ENCODE measurements around the gene CLN6. TPM values are rescaled to one million over a fixed set of nuclear protein-coding genes. Genes with fewer than 3 reads are reported as not detected.

CLN6 gene
- total RNA-seq, 1 experiment from 2014 or later: 15.9 TPM

- in situ Hi-C loops (cut with HindIII; ENCODE audit: low pct_unique_long_range_greater_than_20kb, low sequenced_read_pairs): no loop called here
- no peak for DNase-seq (ENCODE audit: low read depth)
Measured at GRCh38 chr15:68201153-68201878, 28.2 kb downstream of the CLN6 start.

GRCh38 chr15:68200016-68200861 lies 29.3 kb downstream of the CLN6 start:
- in situ Hi-C loops (cut with HindIII; ENCODE audit: low pct_unique_long_range_greater_than_20kb, low sequenced_read_pairs): no loop called here
- DNase-seq (ENCODE audit: low read depth): no peak

DNA sequence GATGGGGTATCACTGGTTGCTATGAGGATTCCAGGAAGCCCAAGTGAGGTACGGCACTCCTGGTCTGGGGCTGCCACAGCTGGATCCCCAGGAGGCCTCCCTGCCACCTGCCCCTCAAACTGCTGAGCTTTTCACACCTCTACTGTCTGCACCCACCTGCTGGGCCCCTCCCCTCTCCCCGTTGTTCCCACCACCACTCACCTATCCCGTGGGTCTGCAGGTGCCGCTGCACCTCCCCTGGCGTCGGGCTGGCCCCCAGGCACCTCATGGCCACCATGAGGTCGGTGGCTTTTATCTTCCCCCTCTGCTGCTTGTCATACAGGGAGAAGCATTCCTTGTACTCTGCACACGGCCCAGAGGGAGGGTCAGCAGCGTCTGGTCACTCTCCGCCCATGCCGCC lies 30.2 kb downstream of the CLN6 start:
- DNase-seq (ENCODE audit: low read depth): no peak
- in situ Hi-C loops (cut with HindIII; ENCODE audit: low pct_unique_long_range_greater_than_20kb, low sequenced_read_pairs): no loop called here

DNA sequence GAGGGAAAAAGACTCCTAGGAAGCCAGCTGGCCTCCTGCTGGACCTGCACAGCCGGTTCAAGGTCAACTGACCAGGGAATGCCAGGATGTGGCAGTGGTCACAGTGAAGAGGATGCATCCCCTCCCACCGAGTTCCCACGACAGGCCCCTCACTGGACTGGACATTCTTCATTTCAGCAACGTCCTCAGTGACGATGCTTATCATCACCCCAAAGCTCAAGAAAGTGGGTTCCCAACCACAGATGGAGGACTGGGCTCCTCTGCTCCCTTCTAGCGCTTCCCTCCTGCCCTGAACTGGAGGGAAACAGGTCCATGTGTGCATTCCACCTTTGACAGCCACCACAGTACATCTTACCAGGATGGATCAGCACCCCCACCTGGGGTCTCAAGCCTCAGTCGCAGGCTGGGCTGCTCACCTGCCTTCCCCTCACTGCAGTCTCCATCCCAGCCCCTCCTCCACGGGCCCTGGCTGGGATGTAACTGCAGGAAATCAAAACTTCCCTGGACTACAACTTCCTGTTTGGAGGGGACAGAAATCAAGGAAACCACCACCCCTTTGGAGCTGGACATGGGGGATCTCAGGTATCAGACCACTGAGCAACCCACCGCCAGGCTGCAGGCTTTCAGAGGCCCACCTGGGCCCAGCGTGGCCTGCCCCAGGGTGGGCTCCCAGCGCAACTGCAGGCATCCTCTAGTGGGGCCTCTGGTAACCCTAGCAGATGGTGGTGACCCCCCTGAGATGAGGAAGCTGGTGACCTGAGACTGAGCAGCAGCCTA lies 31.7 kb downstream of the CLN6 start:
- DNase-seq (ENCODE audit: low read depth): no peak
- in situ Hi-C loops (cut with HindIII; ENCODE audit: low pct_unique_long_range_greater_than_20kb, low sequenced_read_pairs): no loop called here

DNA sequence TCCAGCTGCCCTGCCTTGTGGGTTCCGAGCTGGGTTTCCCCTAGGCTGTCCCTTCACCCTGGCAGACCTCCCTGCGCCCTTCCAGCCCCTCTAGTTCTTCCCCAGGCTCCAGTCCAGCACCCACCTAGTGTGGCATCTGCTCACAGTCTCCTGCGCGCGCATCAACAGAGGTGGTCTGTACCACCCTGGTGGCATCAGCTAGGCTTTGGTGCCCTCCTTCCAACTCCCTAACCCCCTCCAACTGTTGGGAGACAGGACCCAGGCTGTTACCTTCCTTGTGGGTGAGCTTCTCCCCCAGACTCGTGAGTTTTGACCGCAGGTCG lies 32.4 kb downstream of the CLN6 start:
- no peak for DNase-seq (ENCODE audit: low read depth)
- in situ Hi-C loops (cut with HindIII; ENCODE audit: low pct_unique_long_range_greater_than_20kb, low sequenced_read_pairs): no loop called here

- DNase-seq (ENCODE audit: low read depth): no peak
- in situ Hi-C loops (cut with HindIII; ENCODE audit: low pct_unique_long_range_greater_than_20kb, low sequenced_read_pairs): no loop called here
Measured at GRCh38 chr15:68196445-68197169, 32.9 kb downstream of the CLN6 start.

- no peak for DNase-seq (ENCODE audit: low read depth)
- in situ Hi-C loops (cut with HindIII; ENCODE audit: low pct_unique_long_range_greater_than_20kb, low sequenced_read_pairs): no loop called here
Measured at GRCh38 chr15:68195336-68196112, 34.0 kb downstream of the CLN6 start.

- no peak for DNase-seq (ENCODE audit: low read depth)
- in situ Hi-C loops (cut with HindIII; ENCODE audit: low pct_unique_long_range_greater_than_20kb, low sequenced_read_pairs): no loop called here
Measured at GRCh38 chr15:68192804-68193486, 36.6 kb downstream of the CLN6 start.

DNA sequence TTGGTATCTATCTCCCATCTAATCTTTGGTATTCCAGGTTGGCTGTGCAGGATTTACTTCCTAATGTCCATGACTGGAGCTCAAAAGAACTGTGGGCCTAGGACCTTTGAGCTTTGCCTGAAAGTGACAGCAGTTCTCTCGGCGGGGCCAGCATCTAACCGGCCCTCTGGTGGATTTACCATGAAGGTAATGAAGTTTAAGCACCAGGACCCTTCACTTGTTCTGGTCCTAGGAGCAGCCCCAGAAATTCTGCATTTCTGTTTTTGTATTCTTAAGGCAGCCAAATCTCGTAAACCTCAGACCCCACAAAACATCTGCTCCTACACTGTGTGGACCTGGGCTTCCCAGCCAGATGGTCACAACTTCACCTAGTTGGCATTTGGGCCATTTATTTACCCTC lies 37.4 kb downstream of the CLN6 start:
- in situ Hi-C loops (cut with HindIII; ENCODE audit: low pct_unique_long_range_greater_than_20kb, low sequenced_read_pairs): no loop called here
- no peak for DNase-seq (ENCODE audit: low read depth)

- in situ Hi-C loops (cut with HindIII; ENCODE audit: low pct_unique_long_range_greater_than_20kb, low sequenced_read_pairs): no loop called here
- no peak for DNase-seq (ENCODE audit: low read depth)
Measured at GRCh38 chr15:68191555-68191954, 38.0 kb downstream of the CLN6 start.

DNA sequence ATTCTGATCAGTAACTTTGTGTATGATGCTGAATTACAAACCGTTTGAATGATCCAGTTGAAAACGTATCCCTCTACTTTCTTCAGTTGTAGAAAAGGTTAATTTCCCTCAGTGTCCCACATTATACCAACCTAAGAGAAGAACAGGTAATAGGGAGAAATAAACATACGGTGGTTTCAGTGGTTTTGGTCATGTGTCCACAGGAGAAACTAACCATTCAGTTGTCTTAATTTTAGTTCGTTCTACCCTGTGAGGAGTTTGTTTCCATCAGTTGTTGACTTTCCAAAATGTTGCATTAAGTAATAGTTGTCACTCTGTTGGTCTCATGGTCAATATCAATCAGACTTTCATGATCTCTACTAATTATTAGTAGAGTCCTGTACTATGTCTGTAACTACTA lies 39.5 kb downstream of the CLN6 start:
- in situ Hi-C loops (cut with HindIII; ENCODE audit: low pct_unique_long_range_greater_than_20kb, low sequenced_read_pairs): no loop called here
- no peak for DNase-seq (ENCODE audit: low read depth)

DNA sequence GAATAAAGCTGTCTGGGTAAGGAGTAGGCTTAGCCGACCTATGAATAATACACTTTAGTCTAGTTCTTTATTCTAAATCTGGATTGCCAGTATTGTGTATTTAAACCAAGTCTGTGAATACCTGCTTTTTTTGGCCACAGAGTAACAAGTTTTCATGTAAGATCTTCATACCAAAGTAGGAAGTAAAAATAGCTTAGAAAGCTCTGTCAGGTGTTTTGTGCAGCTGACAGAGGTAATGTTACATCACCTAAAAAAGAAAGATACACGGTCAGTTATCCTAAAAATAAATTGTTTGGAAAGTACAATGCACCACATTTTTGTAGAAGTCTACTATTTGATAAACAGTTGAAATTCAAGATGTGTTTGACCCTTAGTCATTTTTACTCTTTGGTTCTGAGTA lies 40.9 kb downstream of the CLN6 start:
- no peak for DNase-seq (ENCODE audit: low read depth)
- in situ Hi-C loops (cut with HindIII; ENCODE audit: low pct_unique_long_range_greater_than_20kb, low sequenced_read_pairs): no loop called here

- in situ Hi-C loops (cut with HindIII; ENCODE audit: low pct_unique_long_range_greater_than_20kb, low sequenced_read_pairs): no loop called here
- no peak for DNase-seq (ENCODE audit: low read depth)
Measured at GRCh38 chr15:68187559-68187958, 42.0 kb downstream of the CLN6 start.

DNA sequence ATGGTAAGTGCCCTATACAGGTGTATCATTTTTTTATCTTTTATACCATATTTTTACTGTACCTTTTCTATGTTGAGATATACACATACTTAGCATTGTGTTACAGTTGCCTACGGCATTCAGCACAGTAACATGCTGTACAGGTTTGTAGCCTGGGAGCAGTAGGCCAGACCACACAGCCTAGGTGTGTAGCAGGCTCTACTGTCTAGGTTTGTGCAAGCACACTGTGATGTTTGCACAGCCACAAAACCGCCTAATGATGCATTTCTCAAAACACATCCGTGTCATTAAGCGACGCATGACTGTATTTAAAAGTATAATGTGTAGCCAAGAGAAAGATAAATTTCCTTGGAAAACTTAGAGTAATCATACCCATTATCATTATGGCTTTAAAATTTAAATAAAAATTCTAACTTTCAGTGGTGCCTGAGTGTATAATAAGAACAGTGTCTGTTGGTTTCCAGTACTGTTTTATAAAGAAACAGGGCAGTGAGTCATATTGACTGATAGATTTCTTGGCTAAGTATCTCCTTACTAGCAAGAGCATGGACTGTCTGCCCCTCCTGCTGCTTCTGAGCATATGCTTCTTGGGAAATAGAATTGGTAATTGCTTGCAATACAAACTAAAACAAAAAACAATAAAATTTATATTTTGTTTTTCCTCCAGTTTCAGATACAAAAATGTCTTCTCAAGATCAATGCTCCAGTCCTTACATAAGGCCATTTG lies 42.7 kb downstream of the CLN6 start:
- DNase-seq (ENCODE audit: low read depth): no peak
- in situ Hi-C loops (cut with HindIII; ENCODE audit: low pct_unique_long_range_greater_than_20kb, low sequenced_read_pairs): no loop called here

DNA sequence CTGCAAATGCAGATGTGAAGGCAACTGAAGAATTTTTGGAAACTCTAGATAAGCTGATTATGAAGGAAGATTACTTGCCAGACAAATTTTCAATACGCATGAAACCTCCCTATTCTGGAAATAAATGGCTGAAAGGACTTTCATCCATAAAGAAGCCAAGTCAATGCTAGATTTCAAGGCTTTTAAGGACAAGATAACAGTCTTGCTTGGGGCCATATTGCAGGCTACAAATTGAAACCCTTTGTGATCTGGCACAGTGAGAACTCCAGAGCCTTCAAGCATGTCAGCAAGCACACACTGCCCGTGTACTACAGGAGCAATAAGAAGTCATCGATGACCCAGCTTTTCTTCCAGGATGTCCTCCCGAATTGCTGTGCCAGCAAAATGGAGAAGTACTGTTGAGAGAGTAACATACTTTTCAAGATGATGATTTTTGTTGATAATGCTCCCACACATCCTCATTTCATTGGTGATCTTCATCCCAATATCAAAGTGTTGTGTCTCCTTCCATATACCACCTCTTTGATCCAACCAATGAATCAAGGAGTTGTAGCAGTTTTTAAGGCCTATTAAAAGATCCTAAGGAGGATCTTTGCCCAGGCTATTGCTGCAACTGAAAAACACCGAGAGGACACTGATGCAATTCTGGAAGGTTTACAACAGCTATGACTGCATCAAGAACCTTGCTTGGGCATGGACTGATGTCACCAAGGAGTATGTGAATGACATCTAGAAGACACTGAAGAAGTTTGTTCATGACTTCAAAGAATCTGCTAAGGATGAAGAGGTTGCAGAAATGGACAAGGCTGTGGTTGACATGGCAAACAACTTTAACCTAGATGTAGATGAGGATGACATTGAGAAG lies 44.7 kb downstream of the CLN6 start:
- in situ Hi-C loops (cut with HindIII; ENCODE audit: low pct_unique_long_range_greater_than_20kb, low sequenced_read_pairs): no loop called here
- DNase-seq (ENCODE audit: low read depth): no peak
